ENCODE data around the gene ZNF644.

The ZNF644 gene

DNA sequence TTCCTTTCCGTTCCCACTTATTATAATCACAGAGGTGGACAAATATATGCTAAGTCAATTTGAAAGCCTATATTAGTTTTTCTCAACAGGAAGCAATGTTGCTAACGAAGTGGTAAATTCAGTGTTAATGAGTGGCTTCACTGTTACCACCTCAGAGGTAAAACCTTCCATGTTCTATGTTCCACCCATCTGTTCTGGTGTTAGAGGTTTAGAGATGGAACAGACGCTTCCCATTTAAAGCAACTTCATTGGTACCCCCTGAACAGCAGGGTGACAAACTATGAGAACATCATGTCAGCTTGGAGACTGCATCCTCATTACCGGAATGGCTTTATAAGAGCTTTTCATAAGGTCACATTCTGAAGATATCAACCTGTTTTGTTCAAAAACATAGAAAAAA is 77.9 kb downstream of the ZNF644 start:
- H3K9me3 ChIP-seq (ENCODE audit: insufficient read depth, low read depth, low read length), result no peaks in the 10 kb centered on the region
- H3K27ac ChIP-seq (ENCODE audit: low read depth, low read length), result no peak overlapping the region
- no CpG with 5 or more reads among the region's 4 CpGs for WGBS (ENCODE audit: extremely low coverage, insufficient coverage, insufficient read length)
- H3K79me2 ChIP-seq (ENCODE audit: control insufficient read depth, insufficient read depth, low read length, poor library complexity), result no peaks in the 10 kb centered on the region
- no peak overlapping the region for H3K18ac ChIP-seq (ENCODE audit: low read length)
- no peak overlapping the region for H2BK12ac ChIP-seq (ENCODE audit: low read length)
- no peak overlapping the region for H2BK120ac ChIP-seq (ENCODE audit: insufficient read depth, low read length, poor library complexity)
- no peak overlapping the region for H2AK5ac ChIP-seq (ENCODE audit: low read length)
- H3K4me1 ChIP-seq (ENCODE audit: control insufficient read depth in 1 of 2, insufficient read depth in 2 of 2, low read length in 2 of 2), result no peaks in the 10 kb centered on the region
- H3K27me3 ChIP-seq (ENCODE audit: insufficient read depth, low read length), result no peaks in the 10 kb centered on the region
- no peak overlapping the region for H3K23ac ChIP-seq (ENCODE audit: low read length)
- no peak overlapping the region for H3K14ac ChIP-seq (ENCODE audit: low read length)
- no peak overlapping the region for H3K4ac ChIP-seq (ENCODE audit: low read depth, low read length)
- no peak overlapping the region for H2BK5ac ChIP-seq (ENCODE audit: low read depth, low read length, poor library complexity)
- H3K79me1 ChIP-seq (ENCODE audit: low read length), result no peaks in the 10 kb centered on the region
- no peak overlapping the region for H3K9ac ChIP-seq (ENCODE audit: low read length)
- no peak overlapping the region for H2AFZ ChIP-seq (ENCODE audit: insufficient read depth, low read length, poor library complexity)
- peaks cover 0 to 9% of the 10 kb centered on the region in 2 experiments for H3K36me3 ChIP-seq (ENCODE audit: control insufficient read depth in 1 of 2, insufficient read depth in 2 of 2, low read length in 2 of 2)
- H4K91ac ChIP-seq (ENCODE audit: low read depth, low read length), result no peak overlapping the region
- H4K12ac ChIP-seq (ENCODE audit: low read depth, low read length), result no peak overlapping the region
- H3K4me2 ChIP-seq (ENCODE audit: low read length), result no peak overlapping the region
- no peak for DNase-seq
- H3K4me3 ChIP-seq (ENCODE audit: low read depth, low read length), result no peak overlapping the region
- no peak overlapping the region for H4K8ac ChIP-seq (ENCODE audit: low read depth, low read length)

DNA sequence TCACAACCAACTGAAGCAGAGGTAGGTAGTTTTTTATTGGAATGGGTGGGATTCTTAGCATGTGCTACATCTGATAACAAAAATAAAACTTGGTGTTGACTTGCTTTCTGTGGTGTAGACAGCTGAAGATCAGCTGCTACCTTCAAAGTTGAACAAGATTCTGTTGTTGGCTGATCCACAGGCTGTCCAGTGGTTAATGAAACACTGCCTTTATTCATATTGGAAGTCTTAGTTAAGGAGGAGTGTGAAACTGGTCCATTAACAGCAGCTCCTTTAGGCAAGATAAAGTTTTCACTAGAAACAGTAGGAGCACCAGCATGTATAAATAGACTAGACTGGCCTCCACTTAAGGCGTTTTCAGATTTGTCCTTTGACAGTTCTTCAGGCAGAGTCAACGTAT is 81.1 kb downstream of the ZNF644 start:
- no peak overlapping the region for H2AK5ac ChIP-seq (ENCODE audit: low read length)
- H4K12ac ChIP-seq (ENCODE audit: low read depth, low read length), result no peak overlapping the region
- H2BK5ac ChIP-seq (ENCODE audit: low read depth, low read length, poor library complexity), result no peak overlapping the region
- no peaks in the 10 kb centered on the region for H3K79me2 ChIP-seq (ENCODE audit: control insufficient read depth, insufficient read depth, low read length, poor library complexity)
- H3K27ac ChIP-seq (ENCODE audit: low read depth, low read length), result no peak overlapping the region
- H3K14ac ChIP-seq (ENCODE audit: low read length), result no peak overlapping the region
- no peak overlapping the region for H4K91ac ChIP-seq (ENCODE audit: low read depth, low read length)
- no peak overlapping the region for H2AFZ ChIP-seq (ENCODE audit: insufficient read depth, low read length, poor library complexity)
- peaks cover 0 to 9% of the 10 kb centered on the region in 2 experiments for H3K36me3 ChIP-seq (ENCODE audit: control insufficient read depth in 1 of 2, insufficient read depth in 2 of 2, low read length in 2 of 2)
- H3K9me3 ChIP-seq (ENCODE audit: insufficient read depth, low read depth, low read length), result no peaks in the 10 kb centered on the region
- H3K4ac ChIP-seq (ENCODE audit: low read depth, low read length), result no peak overlapping the region
- H3K27me3 ChIP-seq (ENCODE audit: insufficient read depth, low read length), result no peaks in the 10 kb centered on the region
- H3K9ac ChIP-seq (ENCODE audit: low read length), result no peak overlapping the region
- no peak overlapping the region for H2BK120ac ChIP-seq (ENCODE audit: insufficient read depth, low read length, poor library complexity)
- no peak overlapping the region for H2BK12ac ChIP-seq (ENCODE audit: low read length)
- H3K4me1 ChIP-seq (ENCODE audit: control insufficient read depth in 1 of 2, insufficient read depth in 2 of 2, low read length in 2 of 2), result no peaks in the 10 kb centered on the region
- H3K4me2 ChIP-seq (ENCODE audit: low read length), result no peak overlapping the region
- no peak for DNase-seq
- no peaks in the 10 kb centered on the region for H3K79me1 ChIP-seq (ENCODE audit: low read length)
- H4K8ac ChIP-seq (ENCODE audit: low read depth, low read length), result no peak overlapping the region
- no peak overlapping the region for H3K18ac ChIP-seq (ENCODE audit: low read length)
- H3K4me3 ChIP-seq (ENCODE audit: low read depth, low read length), result no peak overlapping the region
- no peak overlapping the region for H3K23ac ChIP-seq (ENCODE audit: low read length)
- no CpG with 5 or more reads among the region's 2 CpGs for WGBS (ENCODE audit: extremely low coverage, insufficient coverage, insufficient read length)

DNA sequence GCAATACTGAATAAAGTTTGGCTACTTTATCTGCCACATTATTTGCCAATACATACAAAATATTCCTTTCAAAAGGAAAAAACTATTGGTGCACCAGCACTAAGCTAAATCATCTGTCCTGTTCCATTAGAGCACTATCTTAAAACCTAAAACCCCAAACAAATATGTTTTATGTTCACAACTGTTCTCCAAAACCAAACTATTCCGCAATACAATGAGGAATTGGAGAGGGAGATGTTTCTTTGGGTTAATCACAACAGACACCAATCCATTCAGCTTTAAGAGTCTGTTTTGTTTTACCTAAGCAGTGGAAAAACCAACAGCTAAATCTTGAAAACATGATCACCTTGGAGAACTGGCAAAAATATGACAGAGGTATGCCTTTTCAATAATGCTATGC is 85.1 kb downstream of the ZNF644 start:
- Histone ChIP-seq H3K27me3 (ENCODE audit: insufficient read depth, low read length) (no peaks in the 10 kb centered on the region), H3K79me1 (ENCODE audit: low read length) (no peaks in the 10 kb centered on the region), H2BK120ac (ENCODE audit: insufficient read depth, low read length, poor library complexity) (no peak overlapping the region), H2BK12ac (ENCODE audit: low read length) (no peak overlapping the region), H3K9me3 (ENCODE audit: insufficient read depth, low read depth, low read length) (no peaks in the 10 kb centered on the region), H2AFZ (ENCODE audit: insufficient read depth, low read length, poor library complexity) (no peak overlapping the region), H2AK5ac (ENCODE audit: low read length) (no peak overlapping the region), H3K4ac (ENCODE audit: low read depth, low read length) (no peak overlapping the region), H3K4me2 (ENCODE audit: low read length) (no peak overlapping the region), H3K27ac (ENCODE audit: low read depth, low read length) (no peak overlapping the region), H3K23ac (ENCODE audit: low read length) (no peak overlapping the region), H3K4me3 (ENCODE audit: low read depth, low read length) (no peak overlapping the region), H2BK5ac (ENCODE audit: low read depth, low read length, poor library complexity) (no peak overlapping the region), H4K8ac (ENCODE audit: low read depth, low read length) (no peak overlapping the region), H3K79me2 (ENCODE audit: control insufficient read depth, insufficient read depth, low read length, poor library complexity) (peaks cover 2% of the 10 kb centered on the region), H4K91ac (ENCODE audit: low read depth, low read length) (no peak overlapping the region), H4K12ac (ENCODE audit: low read depth, low read length) (no peak overlapping the region), H3K36me3 (ENCODE audit: control insufficient read depth in 1 of 2, insufficient read depth in 2 of 2, low read length in 2 of 2) (peaks cover 4 to 9% of the 10 kb centered on the region in 2 experiments), H3K9ac (ENCODE audit: low read length) (no peak overlapping the region), H3K18ac (ENCODE audit: low read length) (no peak overlapping the region), H3K14ac (ENCODE audit: low read length) (no peak overlapping the region), H3K4me1 (ENCODE audit: control insufficient read depth in 1 of 2, insufficient read depth in 2 of 2, low read length in 2 of 2) (no peaks in the 10 kb centered on the region)
- whole genome bisulfite sequencing (ENCODE audit: extremely low coverage, insufficient coverage, insufficient read length), result no CpG with 5 or more reads among the region's 1 CpG
- DNase-seq, result no peak

DNA sequence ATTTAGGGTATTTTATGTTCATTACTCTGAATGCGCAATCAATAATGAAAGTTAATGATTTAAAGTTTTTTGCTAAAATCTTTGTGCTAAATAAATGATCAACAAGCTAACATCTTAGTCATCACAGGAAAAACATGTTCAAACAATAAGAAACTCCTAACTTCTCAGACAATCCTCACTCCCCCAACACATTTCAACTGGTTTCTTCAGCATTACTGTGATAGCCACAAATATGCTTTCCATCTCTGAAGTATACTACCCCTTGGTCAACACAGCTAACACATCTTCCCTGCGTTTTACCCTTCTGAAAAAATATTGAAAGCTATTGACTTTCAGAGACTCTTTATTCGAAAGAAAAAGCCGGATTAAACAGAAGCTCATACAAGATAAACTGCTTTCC is 85.8 kb downstream of the ZNF644 start:
- H3K4me2 ChIP-seq (ENCODE audit: low read length), result no peak overlapping the region
- no peak overlapping the region for H2BK5ac ChIP-seq (ENCODE audit: low read depth, low read length, poor library complexity)
- H2BK12ac ChIP-seq (ENCODE audit: low read length), result no peak overlapping the region
- H4K8ac ChIP-seq (ENCODE audit: low read depth, low read length), result no peak overlapping the region
- H2AK5ac ChIP-seq (ENCODE audit: low read length), result no peak overlapping the region
- no peak overlapping the region for H3K4ac ChIP-seq (ENCODE audit: low read depth, low read length)
- no peak overlapping the region for H2BK120ac ChIP-seq (ENCODE audit: insufficient read depth, low read length, poor library complexity)
- H3K9ac ChIP-seq (ENCODE audit: low read length), result no peak overlapping the region
- WGBS (ENCODE audit: extremely low coverage, insufficient coverage, insufficient read length), result no CpG with 5 or more reads among the region's 4 CpGs
- H3K79me1 ChIP-seq (ENCODE audit: low read length), result no peaks in the 10 kb centered on the region
- no peaks in the 10 kb centered on the region for H3K27me3 ChIP-seq (ENCODE audit: insufficient read depth, low read length)
- no peaks in the 10 kb centered on the region for H3K4me1 ChIP-seq (ENCODE audit: control insufficient read depth in 1 of 2, insufficient read depth in 2 of 2, low read length in 2 of 2)
- H4K12ac ChIP-seq (ENCODE audit: low read depth, low read length), result no peak overlapping the region
- H3K18ac ChIP-seq (ENCODE audit: low read length), result no peak overlapping the region
- no peak overlapping the region for H2AFZ ChIP-seq (ENCODE audit: insufficient read depth, low read length, poor library complexity)
- no peak for DNase-seq
- no peak overlapping the region for H3K14ac ChIP-seq (ENCODE audit: low read length)
- no peaks in the 10 kb centered on the region for H3K9me3 ChIP-seq (ENCODE audit: insufficient read depth, low read depth, low read length)
- H3K23ac ChIP-seq (ENCODE audit: low read length), result no peak overlapping the region
- no peak overlapping the region for H3K27ac ChIP-seq (ENCODE audit: low read depth, low read length)
- no peak overlapping the region for H4K91ac ChIP-seq (ENCODE audit: low read depth, low read length)
- H3K79me2 ChIP-seq (ENCODE audit: control insufficient read depth, insufficient read depth, low read length, poor library complexity), result peaks cover 2% of the 10 kb centered on the region
- no peak overlapping the region for H3K4me3 ChIP-seq (ENCODE audit: low read depth, low read length)
- H3K36me3 ChIP-seq (ENCODE audit: control insufficient read depth in 1 of 2, insufficient read depth in 2 of 2, low read length in 2 of 2), result peaks cover 4 to 9% of the 10 kb centered on the region in 2 experiments

Data from trophoblast cell (in vitro differentiated cells and primary cell).